ENCODE measurements around the gene CNOT4.

CNOT4 gene

DNA sequence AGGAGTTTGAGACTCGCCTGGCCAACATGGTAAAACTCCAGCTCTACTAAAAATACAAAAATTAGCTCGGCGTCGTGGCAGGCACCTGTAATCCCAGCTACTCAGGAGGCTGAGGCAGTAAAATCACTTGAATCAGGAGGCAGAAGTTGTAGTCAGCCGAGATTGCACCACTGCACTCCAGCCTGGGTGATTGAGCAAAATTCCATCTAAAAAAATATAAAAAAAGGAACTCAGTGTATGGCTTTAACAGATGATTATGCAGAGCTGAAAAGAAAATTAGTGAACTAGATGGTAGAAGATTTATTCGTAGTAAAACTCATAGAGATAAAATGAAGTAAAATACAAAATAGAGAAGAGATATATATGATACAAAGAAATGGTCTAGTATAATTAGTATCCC lies 12.6 kb upstream of the CNOT4 start:
- no peak overlapping the region for H3K27ac ChIP-seq
- no peaks in the 10 kb centered on the region for H3K4me1 ChIP-seq (ENCODE audit: control insufficient read depth in 1 of 2, insufficient read depth in 1 of 2, low read depth in 1 of 2, low read length in 1 of 2)
- H3K9me3 ChIP-seq, result no peaks in the 10 kb centered on the region
- no peak overlapping the region for H3K4me3 ChIP-seq (ENCODE audit: low read depth in 1 of 2, low read length in 1 of 2)
- TF ChIP-seq, protein P1, sequence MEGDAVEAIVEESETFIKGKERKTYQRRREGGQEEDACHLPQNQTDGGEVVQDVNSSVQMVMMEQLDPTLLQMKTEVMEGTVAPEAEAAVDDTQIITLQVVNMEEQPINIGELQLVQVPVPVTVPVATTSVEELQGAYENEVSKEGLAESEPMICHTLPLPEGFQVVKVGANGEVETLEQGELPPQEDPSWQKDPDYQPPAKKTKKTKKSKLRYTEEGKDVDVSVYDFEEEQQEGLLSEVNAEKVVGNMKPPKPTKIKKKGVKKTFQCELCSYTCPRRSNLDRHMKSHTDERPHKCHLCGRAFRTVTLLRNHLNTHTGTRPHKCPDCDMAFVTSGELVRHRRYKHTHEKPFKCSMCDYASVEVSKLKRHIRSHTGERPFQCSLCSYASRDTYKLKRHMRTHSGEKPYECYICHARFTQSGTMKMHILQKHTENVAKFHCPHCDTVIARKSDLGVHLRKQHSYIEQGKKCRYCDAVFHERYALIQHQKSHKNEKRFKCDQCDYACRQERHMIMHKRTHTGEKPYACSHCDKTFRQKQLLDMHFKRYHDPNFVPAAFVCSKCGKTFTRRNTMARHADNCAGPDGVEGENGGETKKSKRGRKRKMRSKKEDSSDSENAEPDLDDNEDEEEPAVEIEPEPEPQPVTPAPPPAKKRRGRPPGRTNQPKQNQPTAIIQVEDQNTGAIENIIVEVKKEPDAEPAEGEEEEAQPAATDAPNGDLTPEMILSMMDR (IDR thresholded peaks at IDR 0.05), result no peak
- no peaks in the 10 kb centered on the region for H3K36me3 ChIP-seq
- no peaks in the 10 kb centered on the region for H3K27me3 ChIP-seq

DNA sequence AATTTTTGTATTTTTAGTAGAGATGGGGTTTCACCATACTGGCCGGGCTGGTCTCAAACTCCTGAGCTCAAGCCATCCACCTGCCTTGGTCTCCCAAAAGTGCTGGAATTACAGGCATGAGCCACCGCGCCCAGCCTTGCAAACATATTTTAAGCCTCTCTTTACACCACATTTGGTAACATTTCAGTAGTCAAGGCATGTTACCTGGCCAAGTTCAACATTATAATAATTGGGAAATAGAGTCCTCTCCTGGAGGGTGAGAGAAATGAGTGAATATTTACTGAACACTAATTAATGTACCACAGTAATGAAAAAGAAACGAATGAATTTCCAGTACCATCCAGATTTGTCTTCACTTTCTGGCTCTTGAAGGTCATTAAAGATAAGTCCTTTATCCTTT lies 10.0 kb upstream of the CNOT4 start:
- Histone ChIP-seq H3K36me3 (no peaks in the 10 kb centered on the region), H3K9me3 (no peaks in the 10 kb centered on the region), H3K27ac (no peak overlapping the region), H3K4me3 (ENCODE audit: low read depth in 1 of 2, low read length in 1 of 2) (no peak overlapping the region), H3K4me1 (ENCODE audit: control insufficient read depth in 1 of 2, insufficient read depth in 1 of 2, low read depth in 1 of 2, low read length in 1 of 2) (no peaks in the 10 kb centered on the region), H3K27me3 (no peaks in the 10 kb centered on the region)
- TF ChIP-seq, protein P1 (IDR thresholded peaks at IDR 0.05), result no peak

DNA sequence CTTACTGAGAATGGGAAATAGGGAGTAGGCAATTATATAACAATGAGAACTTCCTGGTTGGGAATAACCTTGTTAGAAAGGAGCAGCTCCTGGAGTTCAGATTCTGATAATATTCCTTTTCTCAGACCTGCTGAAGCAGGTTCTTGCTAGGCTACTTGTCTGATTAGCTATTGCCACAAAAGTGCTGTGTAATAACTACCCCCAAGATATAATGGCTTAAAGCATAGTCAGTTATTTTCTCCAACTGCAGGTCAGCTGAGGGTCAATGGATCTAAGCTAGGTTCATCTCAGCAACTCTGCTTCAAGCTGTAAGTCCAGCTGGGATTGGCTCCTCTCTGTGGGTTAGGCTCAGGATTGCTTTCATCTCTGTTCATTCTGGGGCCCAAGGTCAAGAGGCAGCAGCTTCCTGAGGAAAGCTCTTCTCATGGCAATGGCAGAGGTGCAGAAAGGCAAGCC lies 9.4 kb upstream of the CNOT4 start:
- no peaks in the 10 kb centered on the region for H3K36me3 ChIP-seq
- H3K4me1 ChIP-seq (ENCODE audit: control insufficient read depth in 1 of 2, insufficient read depth in 1 of 2, low read depth in 1 of 2, low read length in 1 of 2), result no peaks in the 10 kb centered on the region
- TF ChIP-seq, protein P1 (IDR thresholded peaks at IDR 0.05), result no peak

DNA sequence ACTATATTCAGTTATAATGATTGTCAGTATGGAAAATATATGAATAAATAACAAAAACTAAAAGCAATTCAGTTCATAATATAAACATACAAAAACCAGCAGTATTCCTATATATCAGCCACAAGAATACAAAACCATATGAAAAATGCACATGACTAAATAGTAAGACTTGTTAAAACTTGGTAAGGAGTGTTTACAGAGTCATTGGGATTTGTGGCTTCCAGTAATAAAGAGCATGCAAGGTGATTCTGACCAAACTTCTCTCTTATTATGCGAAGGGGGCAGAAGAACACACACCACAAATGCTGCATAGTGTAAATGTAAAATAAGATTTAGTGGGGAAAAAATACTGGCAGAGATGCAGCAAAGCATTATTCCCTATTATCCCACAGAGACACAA lies 8.8 kb upstream of the CNOT4 start:
- Histone ChIP-seq H3K27ac (no peak overlapping the region), H3K9me3 (no peaks in the 10 kb centered on the region), H3K36me3 (no peaks in the 10 kb centered on the region), H3K4me1 (ENCODE audit: control insufficient read depth in 1 of 2, insufficient read depth in 1 of 2, low read depth in 1 of 2, low read length in 1 of 2) (no peaks in the 10 kb centered on the region), H3K4me3 (ENCODE audit: low read depth in 1 of 2, low read length in 1 of 2) (no peak overlapping the region), H3K27me3 (no peaks in the 10 kb centered on the region)
- TF ChIP-seq, protein P1 (IDR thresholded peaks at IDR 0.05), result no peak

More for the DNA sequence above, 9.4 kb upstream of the CNOT4 start:
- no peak overlapping the region for H3K27ac ChIP-seq
- H3K4me3 ChIP-seq (ENCODE audit: low read depth in 1 of 2, low read length in 1 of 2), result no peak overlapping the region
- no peaks in the 10 kb centered on the region for H3K27me3 ChIP-seq
- H3K9me3 ChIP-seq, result no peaks in the 10 kb centered on the region

DNA sequence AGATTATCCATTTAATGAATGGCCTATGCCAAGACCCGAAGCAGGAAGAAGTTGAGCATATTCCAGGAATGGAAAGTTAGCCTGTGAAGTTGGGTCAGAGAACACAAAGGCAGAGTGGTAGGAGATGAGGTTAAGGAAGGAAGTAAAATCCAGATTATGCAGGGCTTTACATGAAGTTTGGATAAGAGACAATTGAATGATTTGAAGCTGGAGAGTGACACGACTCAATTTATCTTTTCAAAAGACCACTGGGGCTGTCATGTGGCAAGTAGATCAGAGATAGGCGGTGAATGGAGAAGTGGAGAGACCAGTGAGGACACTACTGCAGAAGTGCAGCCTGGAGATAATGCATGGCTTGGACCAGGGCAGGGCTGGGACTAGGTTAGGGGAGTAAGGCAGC lies 7.2 kb upstream of the CNOT4 start:
- TF ChIP-seq, protein P1 (IDR thresholded peaks at IDR 0.05), result no peak
- Histone ChIP-seq H3K9me3 (no peaks in the 10 kb centered on the region), H3K36me3 (no peaks in the 10 kb centered on the region), H3K4me3 (ENCODE audit: low read depth in 1 of 2, low read length in 1 of 2) (no peak overlapping the region), H3K4me1 (ENCODE audit: control insufficient read depth in 1 of 2, insufficient read depth in 1 of 2, low read depth in 1 of 2, low read length in 1 of 2) (no peaks in the 10 kb centered on the region), H3K27me3 (no peaks in the 10 kb centered on the region), H3K27ac (no peak overlapping the region)

DNA sequence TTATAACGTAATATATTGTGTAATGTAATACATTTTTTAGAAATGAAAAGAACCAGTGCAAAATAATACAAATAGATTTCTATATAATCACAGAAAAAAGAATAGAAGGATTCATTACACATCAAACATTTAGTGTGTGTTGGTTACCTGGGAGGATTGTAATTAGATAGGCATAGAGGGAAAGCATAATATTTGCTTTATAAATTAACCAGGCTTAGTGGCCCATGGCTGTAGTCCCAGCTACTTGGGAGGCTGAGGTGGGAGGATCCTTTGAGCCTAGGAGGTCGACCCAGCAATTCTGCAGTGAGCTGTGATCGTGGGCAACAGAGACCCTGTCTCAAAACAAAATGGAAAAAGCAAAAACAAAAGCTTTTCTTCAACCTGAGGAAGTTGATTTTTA lies 5.0 kb upstream of the CNOT4 start:
- H3K27me3 ChIP-seq, result no peaks in the 10 kb centered on the region
- TF ChIP-seq, protein P1 (IDR thresholded peaks at IDR 0.05), result no peak
- H3K36me3 ChIP-seq, result no peaks in the 10 kb centered on the region
- H3K9me3 ChIP-seq, result no peaks in the 10 kb centered on the region
- no peak overlapping the region for H3K27ac ChIP-seq
- peaks cover 7 to 10% of the 10 kb centered on the region in 2 experiments for H3K4me1 ChIP-seq (ENCODE audit: control insufficient read depth in 1 of 2, insufficient read depth in 1 of 2, low read depth in 1 of 2, low read length in 1 of 2)
- no peak overlapping the region for H3K4me3 ChIP-seq (ENCODE audit: low read depth in 1 of 2, low read length in 1 of 2)
